BE2C (cell line): ENCODE data around the gene ITPA.

ENCODE experiments used
- DNase-seq: peaks from one replicate; pipeline ENCODE4 v3.0.0-alpha.2; 2020
- H3K27me3 ChIP-seq: fragments of 250-450 bp; sonication (Bioruptor Pico); 2 replicates; pipeline ENCODE4 v1.5.1; 2020; ENCODE audit warnings: mild to moderate bottlenecking
- H3K36me3 ChIP-seq: fragments of 250-450 bp; sonication (Bioruptor Pico); 2 replicates; pipeline ENCODE4 v1.5.1; 2020; ENCODE audit warnings: mild to moderate bottlenecking
- H3K4me1 ChIP-seq: fragments of 250-450 bp; sonication (Bioruptor Pico); 2 replicates; pipeline ENCODE4 v1.5.1; 2020
- H3K4me3 ChIP-seq: 2 replicates; pipeline ENCODE4 v1.5.1; 2011; ENCODE audit warnings: low read depth, low read length
- H3K9me3 ChIP-seq: fragments of 250-450 bp; sonication (Bioruptor Pico); 2 replicates; pipeline ENCODE4 v1.5.1; 2020
- TF ChIP-seq, protein P1 (sequence below): IDR thresholded peaks from 2 replicates; pipeline ENCODE4 v1.5.1; 2012; ENCODE audit warnings: mild to moderate bottlenecking, low read depth, low read length

Gene ITPA

DNA sequence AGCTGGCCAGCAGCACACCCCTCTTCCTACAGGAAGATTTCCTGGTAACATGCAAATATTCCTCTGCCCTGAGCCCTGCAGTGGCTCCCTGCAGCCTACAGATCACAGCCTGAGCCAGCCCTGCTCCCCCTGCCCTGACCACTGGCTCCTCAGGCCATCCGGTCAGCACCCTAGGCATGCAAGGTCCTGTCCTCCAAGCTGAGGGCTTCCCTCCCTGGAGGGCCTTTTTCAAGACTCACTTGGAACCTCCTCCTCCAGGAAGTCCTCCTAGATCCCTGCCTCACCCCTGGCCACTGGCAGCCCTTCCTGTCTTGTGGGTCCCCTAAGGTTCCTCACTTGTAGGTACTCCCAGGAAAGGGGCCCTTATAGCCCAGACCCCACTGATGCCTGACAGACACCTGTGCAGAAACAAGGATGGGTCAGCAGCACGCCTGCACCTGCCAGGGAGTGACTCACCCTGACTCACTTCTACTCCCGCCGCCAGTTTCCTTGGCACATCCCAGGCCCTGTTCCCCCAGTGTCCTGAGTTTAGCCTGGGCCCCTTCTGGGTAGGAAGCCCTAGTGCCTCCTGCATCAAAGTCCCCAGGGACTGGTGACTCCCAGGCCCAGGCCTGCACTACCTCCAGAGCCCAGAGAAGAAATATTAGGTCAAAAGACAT, 26.5 kb downstream of the ITPA start:
- TF ChIP-seq, protein P1, sequence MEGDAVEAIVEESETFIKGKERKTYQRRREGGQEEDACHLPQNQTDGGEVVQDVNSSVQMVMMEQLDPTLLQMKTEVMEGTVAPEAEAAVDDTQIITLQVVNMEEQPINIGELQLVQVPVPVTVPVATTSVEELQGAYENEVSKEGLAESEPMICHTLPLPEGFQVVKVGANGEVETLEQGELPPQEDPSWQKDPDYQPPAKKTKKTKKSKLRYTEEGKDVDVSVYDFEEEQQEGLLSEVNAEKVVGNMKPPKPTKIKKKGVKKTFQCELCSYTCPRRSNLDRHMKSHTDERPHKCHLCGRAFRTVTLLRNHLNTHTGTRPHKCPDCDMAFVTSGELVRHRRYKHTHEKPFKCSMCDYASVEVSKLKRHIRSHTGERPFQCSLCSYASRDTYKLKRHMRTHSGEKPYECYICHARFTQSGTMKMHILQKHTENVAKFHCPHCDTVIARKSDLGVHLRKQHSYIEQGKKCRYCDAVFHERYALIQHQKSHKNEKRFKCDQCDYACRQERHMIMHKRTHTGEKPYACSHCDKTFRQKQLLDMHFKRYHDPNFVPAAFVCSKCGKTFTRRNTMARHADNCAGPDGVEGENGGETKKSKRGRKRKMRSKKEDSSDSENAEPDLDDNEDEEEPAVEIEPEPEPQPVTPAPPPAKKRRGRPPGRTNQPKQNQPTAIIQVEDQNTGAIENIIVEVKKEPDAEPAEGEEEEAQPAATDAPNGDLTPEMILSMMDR = no peak
- DNase-seq = no peak
- H3K27me3 ChIP-seq = peaks cover 43% of the 10 kb centered on the region
- no peaks in the 10 kb centered on the region for H3K9me3 ChIP-seq
- H3K36me3 ChIP-seq = no peaks in the 10 kb centered on the region
- H3K4me1 ChIP-seq = no peaks in the 10 kb centered on the region
- no peak overlapping the region for H3K4me3 ChIP-seq

DNA sequence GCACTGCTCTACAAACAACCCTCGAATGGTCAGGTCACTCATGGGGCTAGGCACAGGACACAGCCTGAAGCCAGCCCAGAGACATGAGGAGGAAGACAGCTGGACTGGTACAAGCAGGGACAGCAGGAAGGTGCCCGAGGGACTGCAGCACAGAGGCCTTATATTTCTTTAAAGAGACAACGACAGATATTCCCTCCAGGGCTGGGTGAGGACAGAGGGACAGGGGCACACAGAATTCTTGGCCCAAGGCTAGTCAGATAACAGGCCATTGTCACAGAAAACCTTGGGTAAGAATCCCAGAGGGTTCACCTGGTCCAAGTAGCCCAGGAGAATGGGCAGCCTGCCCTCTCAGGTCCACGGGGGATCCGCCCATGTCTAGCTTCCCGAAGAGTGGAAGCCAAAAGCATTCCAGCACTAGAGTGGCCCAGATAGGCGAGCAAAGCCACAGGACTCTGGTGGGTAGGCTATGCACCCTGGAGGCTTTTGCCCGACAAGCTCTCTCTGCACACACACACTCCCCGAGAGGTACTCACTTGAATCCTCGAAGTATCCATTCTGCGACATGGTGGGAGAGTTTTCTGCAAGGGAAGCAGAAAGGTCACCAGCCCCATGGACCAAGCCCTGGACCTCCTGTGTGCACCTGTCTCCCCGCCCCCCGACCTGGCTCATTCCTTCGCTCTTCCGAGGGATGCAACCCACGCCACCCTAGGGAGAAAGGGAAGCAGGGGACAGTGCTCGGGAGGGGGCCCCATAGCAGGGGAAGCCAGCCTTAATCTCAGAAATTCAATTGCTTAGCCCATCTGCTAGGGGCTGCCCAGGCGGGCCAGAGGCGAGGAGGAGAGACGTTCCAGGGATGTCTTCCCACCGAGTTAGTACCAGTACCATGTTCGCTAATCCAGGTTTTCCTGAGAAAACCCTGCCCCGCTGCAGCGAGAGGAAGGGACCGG, 28.0 kb downstream of the ITPA start:
- TF ChIP-seq, protein P1 = no peak
- H3K9me3 ChIP-seq = no peaks in the 10 kb centered on the region
- no peaks in the 10 kb centered on the region for H3K4me1 ChIP-seq
- H3K4me3 ChIP-seq = no peak overlapping the region
- no peaks in the 10 kb centered on the region for H3K36me3 ChIP-seq
- peaks cover 49% of the 10 kb centered on the region for H3K27me3 ChIP-seq
- no peak for DNase-seq

DNA sequence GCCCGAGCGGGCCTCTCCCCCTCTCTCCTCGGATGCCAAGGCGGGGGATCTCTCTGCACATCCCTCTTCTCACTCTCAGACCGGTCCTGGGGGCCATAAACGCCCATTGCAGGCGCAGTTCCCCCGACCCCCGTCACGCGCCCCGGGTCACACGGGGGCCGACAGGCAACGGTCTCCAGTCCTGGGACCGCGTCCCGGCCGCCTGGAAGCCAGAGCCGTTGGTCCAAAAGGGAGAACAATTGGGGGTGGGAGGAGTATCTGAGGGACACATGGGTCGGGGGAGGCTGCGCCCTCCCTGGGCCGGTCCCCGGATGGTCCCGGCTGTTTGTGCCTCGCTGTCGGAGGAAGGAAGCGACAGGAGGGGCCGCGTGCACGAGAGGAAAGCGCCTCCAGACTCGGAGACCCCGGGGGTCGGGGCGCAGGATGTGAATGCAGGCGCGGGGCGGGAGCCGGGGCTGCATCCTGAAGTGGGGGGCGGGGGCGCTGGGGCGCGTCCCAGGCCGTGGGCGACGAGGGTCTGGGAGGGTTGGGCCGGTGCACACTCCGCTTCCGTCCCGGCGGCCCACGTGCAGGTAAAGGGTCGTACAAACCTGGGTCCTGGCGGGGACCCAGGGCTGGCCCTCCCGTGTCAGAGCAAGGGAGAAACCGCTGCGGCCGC, 28.8 kb downstream of the ITPA start:
- H3K4me1 ChIP-seq = no peaks in the 10 kb centered on the region
- no peaks in the 10 kb centered on the region for H3K36me3 ChIP-seq
- peak overlapping the region; percentile 41 for H3K4me3 ChIP-seq
- H3K9me3 ChIP-seq = no peaks in the 10 kb centered on the region
- no peak for DNase-seq
- peaks cover 49% of the 10 kb centered on the region for H3K27me3 ChIP-seq
- TF ChIP-seq, protein P1 = no peak

DNA sequence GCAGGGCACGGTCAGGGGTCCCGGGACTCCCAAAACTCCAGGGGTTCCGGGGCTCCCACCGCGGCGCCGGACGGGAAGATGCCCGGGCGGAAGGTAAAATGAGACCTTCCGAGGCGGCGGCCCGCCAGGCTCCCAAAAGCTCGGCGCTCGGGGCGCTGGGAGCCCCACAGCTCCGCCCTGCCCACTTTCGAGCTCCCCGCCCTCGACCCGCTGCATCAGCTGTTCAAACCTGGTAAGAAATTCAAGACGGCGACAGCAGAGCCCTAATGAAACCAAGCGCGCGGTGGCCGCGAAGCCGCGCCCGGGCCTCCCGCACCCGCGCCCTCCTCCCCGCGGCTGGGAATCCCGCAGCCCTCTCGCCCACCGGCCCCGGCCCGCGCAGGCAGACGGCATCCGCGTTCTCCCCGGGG, 29.3 kb downstream of the ITPA start:
- TF ChIP-seq, protein P1 = no peak
- no peaks in the 10 kb centered on the region for H3K4me1 ChIP-seq
- H3K4me3 ChIP-seq = peak overlapping the region; percentile 41
- H3K27me3 ChIP-seq = peaks cover 49% of the 10 kb centered on the region
- H3K9me3 ChIP-seq = no peaks in the 10 kb centered on the region
- H3K36me3 ChIP-seq = no peaks in the 10 kb centered on the region
- DNase-seq = no peak

DNA sequence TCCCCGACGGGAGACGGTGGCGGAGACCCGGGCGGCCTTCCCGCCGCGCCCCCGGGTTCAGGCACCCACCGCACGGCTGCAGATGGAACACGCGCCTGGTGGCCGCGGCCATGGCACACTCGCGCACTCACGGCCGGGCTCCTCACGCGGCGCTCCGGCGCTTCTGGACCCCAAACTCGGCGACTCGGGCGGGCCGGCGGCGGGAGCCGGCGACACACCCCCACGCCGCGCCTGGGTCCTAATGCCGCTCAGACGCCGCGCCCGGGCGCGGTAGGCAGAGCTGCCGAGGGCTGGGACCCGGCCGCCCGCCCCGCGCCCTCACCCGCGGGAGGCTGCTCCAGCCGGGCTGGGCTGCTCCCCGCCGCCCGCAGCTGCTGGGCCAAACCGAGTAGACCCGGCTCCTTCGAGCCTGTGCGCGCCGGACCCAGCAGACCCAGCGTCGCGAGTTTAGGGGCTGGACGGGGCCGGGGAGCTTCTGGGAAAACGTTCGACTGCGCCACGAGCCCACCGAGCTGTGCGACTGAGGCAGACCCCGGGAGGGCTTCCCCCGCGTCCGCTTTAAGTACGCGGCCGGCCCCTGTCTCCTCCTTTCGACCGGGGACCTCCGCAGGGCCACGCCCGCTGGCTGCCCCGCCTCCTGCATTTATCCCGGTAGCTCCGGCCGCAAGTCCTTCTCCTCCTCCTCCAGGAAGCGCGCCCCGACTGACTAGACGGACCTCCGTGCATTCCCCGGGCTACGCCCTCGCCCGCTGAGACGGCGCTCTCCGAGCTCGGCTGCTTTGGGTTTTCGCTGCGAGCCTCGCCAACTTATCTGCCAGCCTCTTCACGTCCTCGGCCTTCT, 29.9 kb downstream of the ITPA start, which contains the start of gene SLC4A11:
TSS of gene SLC4A11 (minus strand) at position 165 of the 841 bp plus-strand sequence. CDS start at position 112, 53 bp downstream.
- Histone ChIP-seq H3K4me3 (peak within 1 kb of the TSS; percentile 41), H3K27me3 (peaks cover 49% of the 10 kb centered on the region), H3K36me3 (no peaks in the 10 kb centered on the region), H3K9me3 (no peaks in the 10 kb centered on the region), H3K4me1 (no peaks in the 10 kb centered on the region)
- peak; percentile 38 for DNase-seq
- TF ChIP-seq, protein P1 = no peak
